Heart left ventricle (tissue), 16 donors: ENCODE measurements around the gene CUBN. TPM values are rescaled to one million over a fixed set of nuclear protein-coding genes. Genes with fewer than 3 reads are reported as not detected.
A peak's percentile ranks its signal among the peaks of the same experiment; 100 is the strongest.

Experiments used
- ATAC-seq, 4 donors: fragments of 200-7000 bp; cut with Tn5 transposase; one replicate each; pipeline ENCODE4 v1.9.1; 2020 to 2022; ENCODE audit warnings: moderate library complexity in 4 of 4, mild to moderate bottlenecking in 3 of 4, moderate number of reproducible peaks in 1 of 4
- DNase-seq, 5 donors: peaks; one replicate each; pipeline ENCODE4 v3.0.0-alpha.2; 2020
- H3K27ac ChIP-seq, 12 donors: fragments of 200-600 bp; sonication (generic) in 4 of 12; one replicate each; pipeline versions ENCODE4 v1.5.0 to v1.8.0; 2016 to 2022; ENCODE audit warnings: mild to moderate bottlenecking in 2 of 12
- H3K27me3 ChIP-seq, 9 donors: fragments of 200-600 bp; sonication (generic) in 2 of 9; one replicate each; pipeline versions ENCODE4 v1.5.1 to v1.8.0; 2016 to 2022; ENCODE audit warnings: mild to moderate bottlenecking in 3 of 9
- H3K36me3 ChIP-seq, 9 donors: fragments of 200-600 bp; sonication (generic) in 2 of 9; one replicate each; pipeline versions ENCODE4 v1.5.0 to v1.8.0; 2018 to 2022; ENCODE audit warnings: mild to moderate bottlenecking in 2 of 9
- H3K4me1 ChIP-seq, 12 donors: fragments of 200-600 bp; sonication (generic) in 4 of 12; one replicate each; pipeline versions ENCODE4 v1.5.0 to v1.8.0; 2016 to 2022; ENCODE audit warnings: mild to moderate bottlenecking in 3 of 12
- H3K4me3 ChIP-seq, 12 donors: fragments of 200-600 bp; sonication (generic) in 4 of 12; one replicate each; pipeline versions ENCODE4 v1.5.0 to v1.8.0; 2017 to 2022; ENCODE audit warnings: mild to moderate bottlenecking in 9 of 12, moderate library complexity in 4 of 12
- H3K9me3 ChIP-seq, 12 donors: fragments of 200-600 bp; sonication (generic) in 4 of 12; one replicate each; pipeline versions ENCODE4 v1.5.0 to v1.8.0; 2016 to 2022; ENCODE audit warnings: mild to moderate bottlenecking in 1 of 12
- POLR2A ChIP-seq, 2 donors: fragments of 450-650 bp; IDR thresholded peaks; one replicate each; pipeline ENCODE4 v1.6.1; 2017; ENCODE audit warnings: antibody characterized with exemption in 2 of 2, mild to moderate bottlenecking in 2 of 2, moderate library complexity in 2 of 2
- WGBS, 4 donors: extraction: QIAGEN DNeasy Blood & Tissue Kit in 2 of 4; methylation state at CpG; one replicate each; pipeline versions ENCODE4 v1.1.5 to v1.1.7; 2013 to 2018; 5-methylcytosine and 5-hydroxymethylcytosine counted together
- intact Hi-C, 10 donors: fragments of 100-400 bp; cut with DNase I; formaldehyde crosslinking; loops; one replicate each; pipeline versions ENCODE4 v1.11.1 to v1.14.2; 2022
- polyA plus RNA-seq, 2 donors: library from polyadenylated mRNA; stranded (reverse); fragments of 200-250 nt; gene quantifications; one replicate each; pipeline ENCODE4 v1.2.3, GENCODE V29; 2013
- total RNA-seq, 9 donors: library from RNA; depleted of rRNA in 2 of 9; stranded (reverse); fragments of >200 nt in 2 of 9; fragmentation: NEBNext Ultra II Directional in 3 of 9; extraction: Animal tissue kit (Norgen Biotek cat#: 25700) in 3 of 9; gene quantifications; one replicate each; pipeline versions ENCODE4 v1.1.0 to v1.2.4, GENCODE V29; 2016 to 2023
- TF ChIP-seq, protein P1 (sequence below), 12 donors: fragments of 200-600 bp; sonication (generic) in 4 of 12; IDR thresholded peaks; one replicate each; pipeline versions ENCODE4 v1.5.0 to v1.8.0; 2018 to 2022; ENCODE audit warnings: antibody characterized with exemption in 12 of 12, mild to moderate bottlenecking in 5 of 12
- donor health status: ischemic (EF 13 %, LVEDD 7.1; RV severe dilation, severe dysfunction).
- donor health status: healthy with polysubstance abuse.
- donor health status: DM: no; HTN: yes; CAD: no.
- donor health status: DM: no; HTN: no; CAD: no.
- donor health status: ischemic (EF 25% LVEDD 6.9; RV normal size, moderate dysfunction).
- donor health status: ischemic (EF 25% LVEDD 5.7; RV mildly dilated, moderate dysfunction).
- donor health status: healthy.
- donor health status: DM: yes; HTN: yes; CAD: no.
- donor health status: ischemic (EF 35%, LVEDD 5.7; RV mildly dilated, moderate dysfunction).
- donor health status: nonischemic (EF 11% LVEDD 7.7; RV severe dilation, severe dysfunction).
- donor health status: DM: yes; HTN: yes; CAD: no.
- donor health status: PGD.
- donor health status: ischemic (EF 29% LVEDD 5.4; RV normal size, mild dysfunction).
- donor health status: nonischemic (EF 23%, LVEDD 6.1; RV moderate dilation, normal function).

The CUBN gene
- total and polyA plus RNA-seq, 11 donors: 0.07 to 1.5 (median 0.44) TPM

DNA sequence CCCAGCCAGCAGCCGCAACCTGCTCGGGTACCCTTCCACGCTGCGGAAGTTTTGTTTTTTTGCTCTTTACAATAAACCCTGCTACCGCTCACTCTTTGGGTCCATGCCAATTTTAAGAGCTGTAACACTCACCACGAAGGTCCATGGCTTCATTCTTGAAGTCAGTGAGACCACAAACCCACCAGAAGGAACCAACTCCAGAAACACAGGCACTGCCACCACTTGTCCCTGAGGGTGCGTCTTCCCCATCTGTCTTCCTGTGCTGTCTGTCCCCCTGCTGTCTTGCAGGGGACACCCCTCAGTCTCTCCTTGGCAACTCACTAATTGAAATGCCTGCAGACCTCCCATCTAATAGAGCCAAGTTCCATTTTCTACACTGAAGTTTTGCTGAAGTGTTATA lies 263.8 kb downstream of the CUBN start:
- no peak for DNase-seq
- Histone ChIP-seq H3K36me3 (no peaks in the 10 kb centered on the region), H3K27ac (no peak overlapping the region), H3K4me1 (no peaks in the 10 kb centered on the region), H3K27me3 (no peaks in the 10 kb centered on the region), H3K9me3 (peaks cover 0 to 2% (median 0%) of the 10 kb centered on the region in 12 donors), H3K4me3 (no peak overlapping the region)
- TF ChIP-seq, protein P1, sequence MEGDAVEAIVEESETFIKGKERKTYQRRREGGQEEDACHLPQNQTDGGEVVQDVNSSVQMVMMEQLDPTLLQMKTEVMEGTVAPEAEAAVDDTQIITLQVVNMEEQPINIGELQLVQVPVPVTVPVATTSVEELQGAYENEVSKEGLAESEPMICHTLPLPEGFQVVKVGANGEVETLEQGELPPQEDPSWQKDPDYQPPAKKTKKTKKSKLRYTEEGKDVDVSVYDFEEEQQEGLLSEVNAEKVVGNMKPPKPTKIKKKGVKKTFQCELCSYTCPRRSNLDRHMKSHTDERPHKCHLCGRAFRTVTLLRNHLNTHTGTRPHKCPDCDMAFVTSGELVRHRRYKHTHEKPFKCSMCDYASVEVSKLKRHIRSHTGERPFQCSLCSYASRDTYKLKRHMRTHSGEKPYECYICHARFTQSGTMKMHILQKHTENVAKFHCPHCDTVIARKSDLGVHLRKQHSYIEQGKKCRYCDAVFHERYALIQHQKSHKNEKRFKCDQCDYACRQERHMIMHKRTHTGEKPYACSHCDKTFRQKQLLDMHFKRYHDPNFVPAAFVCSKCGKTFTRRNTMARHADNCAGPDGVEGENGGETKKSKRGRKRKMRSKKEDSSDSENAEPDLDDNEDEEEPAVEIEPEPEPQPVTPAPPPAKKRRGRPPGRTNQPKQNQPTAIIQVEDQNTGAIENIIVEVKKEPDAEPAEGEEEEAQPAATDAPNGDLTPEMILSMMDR (IDR thresholded peaks at IDR 0.05): no peak
- TF ChIP-seq POLR2A (IDR thresholded peaks at IDR 0.05): no peak
- WGBS, 4 donors: 88 to 93% (median 92%) methylated on average over 7 of the region's 7 CpGs
- no peak for ATAC-seq
- intact Hi-C loops: no loop called here

DNA sequence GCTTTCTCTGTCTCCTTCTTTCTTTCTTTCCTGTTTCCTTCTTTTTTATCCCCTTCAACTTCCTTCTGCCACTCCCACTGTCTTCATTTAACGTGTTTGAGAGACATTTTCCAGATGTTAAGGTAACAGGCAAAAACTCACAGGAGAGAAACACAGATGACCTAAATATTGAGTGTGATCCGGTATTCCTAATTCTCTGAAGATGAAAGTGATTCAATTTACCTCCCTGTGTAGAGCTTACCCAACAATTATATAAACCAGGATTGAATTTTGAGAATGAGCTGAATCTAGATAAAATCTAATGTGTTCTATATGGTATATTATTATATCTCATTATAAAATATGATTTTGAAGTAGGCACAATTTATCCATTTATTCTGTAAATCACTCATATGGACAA lies 265.8 kb downstream of the CUBN start:
- no peak for DNase-seq
- Histone ChIP-seq H3K9me3 (peaks cover 0 to 11% (median 0%) of the 10 kb centered on the region in 12 donors), H3K4me3 (no peak overlapping the region), H3K27me3 (no peaks in the 10 kb centered on the region), H3K4me1 (no peaks in the 10 kb centered on the region), H3K27ac (no peak overlapping the region), H3K36me3 (no peaks in the 10 kb centered on the region)
- TF ChIP-seq, protein P1 (IDR thresholded peaks at IDR 0.05): no peak
- no peak for TF ChIP-seq POLR2A (IDR thresholded peaks at IDR 0.05)
- WGBS, 4 donors: 58 to 69% (median 62%) methylated on average over 2 of the region's 2 CpGs
- ATAC-seq: no peak
- intact Hi-C loops: no loop called here

DNA sequence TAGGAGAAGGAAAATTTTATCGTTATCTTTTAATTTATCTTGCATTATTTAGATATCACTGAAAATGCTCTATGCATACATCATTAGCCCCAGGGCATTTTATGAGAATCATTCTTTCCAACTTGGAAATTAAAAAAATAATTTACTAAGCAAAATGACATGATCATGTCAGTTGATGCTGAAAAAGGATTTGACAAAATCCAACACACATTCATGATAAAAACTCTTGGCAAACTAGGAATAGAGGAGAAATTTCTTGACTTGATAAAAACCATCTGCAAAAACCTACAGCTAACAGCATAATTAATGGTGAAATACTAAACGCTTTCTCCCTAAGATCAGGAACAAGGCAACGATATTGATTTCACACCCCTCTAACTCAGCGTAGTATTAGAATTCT lies 272.2 kb downstream of the CUBN start:
- Histone ChIP-seq H3K4me1 (peaks cover 0 to 10% (median 0%) of the 10 kb centered on the region in 12 donors), H3K27me3 (no peaks in the 10 kb centered on the region), H3K9me3 (peaks cover 0 to 11% (median 0%) of the 10 kb centered on the region in 12 donors), H3K4me3 (no peak overlapping the region), H3K36me3 (no peaks in the 10 kb centered on the region), H3K27ac (no peak overlapping the region)
- WGBS, 4 donors: 80 to 90% (median 85%) methylated on average over 4 of the region's 4 CpGs
- intact Hi-C loops: no loop called here
- no peak for DNase-seq
- TF ChIP-seq, protein P1 (IDR thresholded peaks at IDR 0.05): no peak
- TF ChIP-seq POLR2A (IDR thresholded peaks at IDR 0.05): no peak
- no peak for ATAC-seq

- DNase-seq: no peak
- WGBS, 4 donors: 36 to 50% (median 42%) methylated on average over 4 of the region's 4 CpGs
- ATAC-seq: peak in 3 of 4 donors; percentile 29 to 61 (median 59)
- Histone ChIP-seq H3K4me1 (peaks cover 0 to 10% (median 0%) of the 10 kb centered on the region in 12 donors), H3K27me3 (no peaks in the 10 kb centered on the region), H3K4me3 (no peak overlapping the region), H3K36me3 (no peaks in the 10 kb centered on the region), H3K9me3 (peaks cover 0 to 11% (median 0%) of the 10 kb centered on the region in 12 donors), H3K27ac (peak overlapping the region in 3 of 12 donors; percentile 35 to 38 (median 38))
- intact Hi-C loops: no loop called here
- TF ChIP-seq POLR2A (IDR thresholded peaks at IDR 0.05): no peak
- TF ChIP-seq, protein P1 (IDR thresholded peaks at IDR 0.05): no peak
These were observed 273.0 kb downstream of the CUBN start for GRCh38 chr10:16856567-16856966.
